HG03066 (cell line): ENCODE measurements around the gene LBH.

ENCODE experiments used
- ATAC-seq: cut with Tn5 transposase; IDR thresholded peaks from one replicate; pipeline ENCODE4 v1.9.1; 2021; ENCODE audit warnings: low read depth; ENCODE audit not compliant: unreplicated experiment

LBH gene

GRCh38 chr2:30231212-30231995 is at the start of gene LBH:
Gene LBH (plus strand): TSS chr2:30231534. CDS start chr2:30231739, 205 bp downstream.
- ATAC-seq = peak; percentile 40

GRCh38 chr2:30184035-30184434 is 47.3 kb upstream of the LBH start:
- no peak for ATAC-seq

- ATAC-seq = no peak
These were observed 46.2 kb upstream of the LBH start for GRCh38 chr2:30185178-30185577.

- ATAC-seq = no peak
These were observed 43.0 kb upstream of the LBH start for GRCh38 chr2:30188292-30188691.

- ATAC-seq = no peak
These were observed 40.7 kb upstream of the LBH start for GRCh38 chr2:30190637-30191036.

GRCh38 chr2:30191107-30191506 is 40.2 kb upstream of the LBH start:
- ATAC-seq = no peak

- no peak for ATAC-seq
These were observed 39.5 kb upstream of the LBH start for GRCh38 chr2:30191819-30192271.

DNA sequence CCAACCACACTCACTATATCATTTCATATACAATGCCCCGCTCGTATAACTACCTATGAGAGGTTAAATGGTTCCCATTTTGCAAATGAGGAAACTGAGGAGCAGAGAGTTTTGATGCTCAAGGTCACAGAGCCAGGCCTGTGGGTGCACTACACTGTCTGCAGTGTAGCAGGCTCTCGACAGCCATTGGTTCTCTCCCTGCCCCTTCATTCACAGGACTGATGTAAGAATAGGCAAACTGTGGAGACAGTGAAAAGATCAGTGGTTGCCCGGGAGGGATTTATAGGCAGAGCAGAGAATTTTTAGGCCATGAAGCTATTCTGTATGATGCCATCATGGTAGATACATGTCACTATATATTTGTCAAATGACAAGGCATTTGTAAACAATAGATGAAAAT is 39.0 kb upstream of the LBH start:
- no peak for ATAC-seq

DNA sequence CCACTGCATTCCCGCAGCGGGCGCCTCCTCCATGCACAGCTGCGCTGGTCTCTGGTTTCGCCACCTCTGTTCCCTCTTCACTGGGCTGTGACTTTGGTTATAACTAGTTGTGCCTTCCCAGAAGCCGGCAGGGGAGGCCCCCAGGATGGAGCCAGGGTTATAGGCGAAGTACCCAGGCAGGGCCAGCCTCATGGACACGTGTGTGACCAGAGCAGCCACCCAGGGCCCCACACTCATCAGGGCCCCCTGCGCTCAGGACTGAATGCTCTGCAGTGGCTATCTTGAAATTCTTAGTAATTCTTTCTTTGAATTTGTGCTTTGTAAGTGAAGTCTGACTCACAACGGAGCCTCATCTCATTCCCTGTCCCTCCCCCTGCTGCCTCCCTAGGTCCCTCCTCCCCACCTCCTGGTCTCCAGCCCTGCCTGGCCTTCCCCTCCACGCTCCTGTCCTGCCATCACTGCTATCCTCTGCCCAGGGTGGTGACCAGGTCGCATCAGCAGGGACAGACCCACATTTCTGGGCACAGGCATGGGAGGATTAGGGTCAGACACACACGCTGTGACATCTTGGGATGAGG is 38.1 kb upstream of the LBH start:
- ATAC-seq = no peak

GRCh38 chr2:30194421-30194820 is 36.9 kb upstream of the LBH start:
- no peak for ATAC-seq

- ATAC-seq = no peak
These were observed 36.3 kb upstream of the LBH start for GRCh38 chr2:30195016-30195415.

GRCh38 chr2:30197570-30198192 is 33.7 kb upstream of the LBH start:
- ATAC-seq = no peak

DNA sequence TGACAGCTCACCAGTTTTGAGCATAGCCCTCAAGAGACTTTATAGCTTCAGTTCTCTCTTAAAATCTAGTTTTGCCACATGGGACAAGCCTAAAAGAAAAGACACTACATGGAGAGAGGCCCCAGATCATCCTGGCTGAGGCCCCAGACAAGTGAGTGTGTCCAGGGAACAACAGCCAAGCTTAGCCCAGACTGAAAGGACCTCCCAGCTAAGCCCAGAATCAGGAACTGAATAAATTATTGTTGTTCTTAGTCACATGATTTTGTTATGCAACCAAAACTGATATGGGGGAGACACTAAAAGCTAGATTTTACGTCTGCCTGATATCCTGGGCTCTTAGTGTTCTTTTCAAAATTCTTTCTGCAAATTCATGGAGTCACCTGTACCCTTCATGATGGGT is 29.3 kb upstream of the LBH start:
- ATAC-seq = no peak

- no peak for ATAC-seq
These were observed 28.2 kb upstream of the LBH start for GRCh38 chr2:30203156-30203555.

DNA sequence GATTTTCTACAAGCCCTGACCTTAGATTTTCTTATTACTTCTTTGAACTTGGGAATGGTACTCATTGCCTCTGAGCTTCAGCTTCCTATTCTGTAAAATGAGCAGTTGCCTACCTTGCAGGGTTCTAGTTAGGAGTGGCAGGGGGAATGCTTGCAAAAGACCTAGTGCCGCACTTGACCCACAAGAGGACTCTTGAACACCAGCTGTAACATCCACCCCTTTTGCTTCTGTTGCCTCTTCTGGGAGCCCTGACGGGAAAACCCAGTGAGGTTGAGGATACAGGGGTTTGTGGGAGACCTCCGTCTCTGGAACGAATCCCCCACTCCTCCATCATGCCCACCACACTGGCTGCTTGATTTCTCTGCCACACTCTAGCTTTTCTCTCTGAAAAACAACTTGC is 27.1 kb upstream of the LBH start:
- ATAC-seq = no peak

GRCh38 chr2:30205456-30205855 is 25.9 kb upstream of the LBH start:
- ATAC-seq = no peak

DNA sequence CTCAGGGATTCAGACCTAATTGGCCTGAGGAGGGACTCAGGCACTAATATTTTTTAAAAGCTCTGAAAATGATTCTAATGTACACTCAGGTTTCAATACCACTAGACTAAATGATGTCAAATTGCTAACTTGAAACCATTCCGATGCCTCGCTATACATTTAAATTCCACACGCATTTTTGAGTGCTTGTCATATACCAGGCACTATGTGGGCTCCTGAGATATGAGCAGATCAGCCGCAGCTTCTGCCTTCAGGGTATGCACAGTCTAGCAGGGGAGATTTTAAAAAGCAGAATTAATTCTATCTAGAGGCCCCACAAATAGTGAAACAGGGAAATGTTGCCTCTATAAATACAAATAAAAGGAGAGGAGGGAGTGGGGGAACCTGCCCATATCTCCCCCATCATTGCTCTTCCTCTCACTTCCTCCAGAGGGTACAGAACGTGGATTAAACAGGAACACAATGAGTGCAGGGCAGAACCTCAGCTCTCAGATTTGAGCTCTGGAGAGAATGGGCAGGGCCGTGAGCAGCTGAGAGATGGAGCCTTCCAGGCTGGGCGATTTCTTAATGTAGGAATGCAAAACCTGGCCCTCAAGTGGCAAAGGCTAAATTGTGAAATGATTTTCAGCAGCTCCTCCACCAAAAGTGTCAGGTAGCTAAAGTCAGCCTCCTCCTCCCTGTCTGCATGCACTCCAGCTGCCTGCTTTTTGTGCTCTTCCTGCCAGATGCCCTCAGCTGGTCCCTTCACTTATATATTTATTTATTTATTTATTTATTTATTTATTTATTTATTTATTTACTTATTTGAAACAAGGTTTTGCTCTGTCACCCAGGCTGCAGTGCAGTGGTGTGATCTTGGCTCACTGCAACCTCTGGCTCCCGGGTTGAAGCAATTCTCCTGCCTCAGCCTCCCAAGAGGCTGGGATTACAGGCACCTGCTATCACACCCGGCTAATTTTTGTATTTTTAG is 24.6 kb upstream of the LBH start:
- no peak for ATAC-seq

GRCh38 chr2:30208453-30208852 is 22.9 kb upstream of the LBH start:
- ATAC-seq = peak; percentile 63

DNA sequence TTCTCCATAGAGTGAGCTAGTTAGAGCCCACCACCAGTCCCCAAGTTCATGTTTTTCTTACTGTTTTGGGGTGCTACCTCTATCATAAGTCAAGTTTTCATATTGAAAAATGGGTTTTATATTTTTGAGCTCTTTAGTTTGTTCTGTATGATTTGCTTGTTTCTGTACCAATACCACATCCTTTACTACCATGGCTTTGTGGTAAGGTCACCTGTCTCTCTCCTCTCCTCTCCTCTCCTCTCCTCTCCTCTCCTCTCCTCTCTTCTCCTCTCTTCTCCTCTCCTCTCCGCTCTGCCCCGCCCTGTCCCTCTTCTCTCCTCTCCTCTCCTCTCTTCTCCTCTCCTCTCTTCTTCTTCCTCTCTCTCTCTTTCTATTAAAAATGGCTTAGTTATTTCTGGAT is 22.1 kb upstream of the LBH start:
- no peak for ATAC-seq

DNA sequence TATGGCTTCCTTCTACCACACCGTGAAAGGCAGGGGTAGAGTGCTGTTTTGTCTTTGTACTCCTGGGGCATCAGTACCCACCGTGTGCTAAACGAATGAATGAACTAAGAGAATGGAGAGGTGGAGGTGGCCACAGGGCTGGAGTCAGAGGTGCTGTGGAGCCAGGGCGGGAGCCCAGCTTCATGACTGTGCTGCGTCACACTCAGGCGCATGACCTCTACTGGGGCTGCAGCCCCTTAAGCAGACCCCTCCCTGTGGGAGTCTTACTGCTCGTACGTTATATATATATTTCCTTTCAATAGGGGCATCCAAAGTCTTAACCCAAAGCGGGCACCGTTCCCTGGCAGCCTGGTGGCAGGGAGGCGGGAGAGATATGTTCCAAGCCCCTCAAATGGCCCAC is 18.0 kb upstream of the LBH start:
- ATAC-seq = no peak
